Fibroblast of lung (primary cell): ENCODE measurements around the gene RASA3. TPM values are rescaled to one million over a fixed set of nuclear protein-coding genes. Genes with fewer than 3 reads are reported as not detected.

Experiments
- DNase-seq, 2 donors: peaks; one replicate each; pipeline versions ENCODE4 v3.0.0 to v3.0.0-alpha.2; 2010; ENCODE audit warnings: low read depth in 2 of 2
- H2AFZ ChIP-seq: 2 replicates; pipeline ENCODE4 v1.5.1; 2012; ENCODE audit warnings: low read length, control low read depth, inconsistent platforms
- H3K27ac ChIP-seq: 2 replicates; pipeline ENCODE4 v1.5.1; 2011; ENCODE audit warnings: low read length, control low read depth; ENCODE audit not compliant: insufficient read depth
- H3K27me3 ChIP-seq: 2 replicates; pipeline ENCODE4 v1.5.1; 2011; ENCODE audit warnings: mild to moderate bottlenecking, low read length; ENCODE audit not compliant: control insufficient read depth, insufficient read depth
- H3K36me3 ChIP-seq: 2 replicates; pipeline ENCODE4 v1.5.1; 2011; ENCODE audit warnings: low read length; ENCODE audit not compliant: control insufficient read depth, insufficient read depth
- H3K4me1 ChIP-seq: 2 replicates; pipeline ENCODE4 v1.5.1; 2011; ENCODE audit warnings: low read length; ENCODE audit not compliant: control insufficient read depth, insufficient read depth; ENCODE audit errors: extremely low read depth
- H3K4me2 ChIP-seq: 2 replicates; pipeline ENCODE4 v1.5.1; 2011; ENCODE audit warnings: low read length, control low read depth; ENCODE audit not compliant: insufficient read depth; ENCODE audit errors: extremely low read depth
- H3K4me3 ChIP-seq, 4 experiments: fragments of 200-600 bp in 1 of 4; sonication (generic) in 1 of 4; replicated peaks in 1 of 4; 2 replicates each; pipeline ENCODE4 v1.5.1; 2011 to 2016; ENCODE audit warnings: low read length in 4 of 4, low read depth in 3 of 4, mild to moderate bottlenecking in 3 of 4, control low read depth in 2 of 4, inconsistent platforms in 1 of 4, mixed read lengths in 1 of 4; ENCODE audit not compliant: insufficient read depth in 1 of 4; ENCODE audit errors: control extremely low read depth in 1 of 4
- H3K79me2 ChIP-seq: 2 replicates; pipeline ENCODE4 v1.5.1; 2012; ENCODE audit warnings: mild to moderate bottlenecking, low read length, inconsistent platforms; ENCODE audit not compliant: control insufficient read depth, insufficient read depth
- H3K9ac ChIP-seq: 2 replicates; pipeline ENCODE4 v1.5.1; 2011; ENCODE audit warnings: mild to moderate bottlenecking, low read length, control low read depth; ENCODE audit not compliant: insufficient read depth
- H3K9me3 ChIP-seq: 2 replicates; pipeline ENCODE4 v1.5.1; 2012; ENCODE audit warnings: low read depth, low read length; ENCODE audit not compliant: control insufficient read depth, insufficient read depth
- H4K20me1 ChIP-seq: 2 replicates; pipeline ENCODE4 v1.5.1; 2011; ENCODE audit warnings: low read length; ENCODE audit not compliant: control insufficient read depth, insufficient read depth; ENCODE audit errors: extremely low read depth
- EZH2 ChIP-seq: IDR thresholded peaks from 2 replicates; pipeline ENCODE4 v1.5.1; 2012; ENCODE audit warnings: low read length, control low read depth, mild to moderate bottlenecking; ENCODE audit errors: missing control alignments
- polyA plus RNA-seq, 2 donors: library from polyadenylated mRNA; depleted of rRNA in 1 of 2; stranded (reverse) in 1 of 2; unstranded in 1 of 2; fragments of >200 nt; gene quantifications; 2 replicates each; pipeline ENCODE4 v1.2.1, GENCODE V29; 2011 to 2012; ENCODE audit warnings: missing spikeins in 1 of 2
- total RNA-seq: library from RNA; depleted of rRNA; stranded (reverse); fragments of >200 nt; gene quantifications from 2 replicates; pipeline ENCODE4 v1.2.1, GENCODE V29; 2014
- TF ChIP-seq, protein P1 (sequence below), 2 donors: IDR thresholded peaks in 1 of 2; conservative IDR thresholded peaks in 1 of 2; 1 replicate in 1 of 2; 2 replicates in 1 of 2; pipeline ENCODE4 v1.5.1; 2011 to 2012; ENCODE audit warnings: low read length in 2 of 2, control low read depth in 1 of 2, inconsistent platforms in 1 of 2, low read depth in 1 of 2, mild to moderate bottlenecking in 1 of 2

RASA3 gene
- total and polyA plus RNA-seq, 2 donors (not counting 1 experiment from before 2014, with no cell fraction given): 26.6 to 31.1 TPM

GRCh38 chr13:114012141-114012540 is 120.3 kb downstream of the RASA3 start:
- TF ChIP-seq, protein P1, sequence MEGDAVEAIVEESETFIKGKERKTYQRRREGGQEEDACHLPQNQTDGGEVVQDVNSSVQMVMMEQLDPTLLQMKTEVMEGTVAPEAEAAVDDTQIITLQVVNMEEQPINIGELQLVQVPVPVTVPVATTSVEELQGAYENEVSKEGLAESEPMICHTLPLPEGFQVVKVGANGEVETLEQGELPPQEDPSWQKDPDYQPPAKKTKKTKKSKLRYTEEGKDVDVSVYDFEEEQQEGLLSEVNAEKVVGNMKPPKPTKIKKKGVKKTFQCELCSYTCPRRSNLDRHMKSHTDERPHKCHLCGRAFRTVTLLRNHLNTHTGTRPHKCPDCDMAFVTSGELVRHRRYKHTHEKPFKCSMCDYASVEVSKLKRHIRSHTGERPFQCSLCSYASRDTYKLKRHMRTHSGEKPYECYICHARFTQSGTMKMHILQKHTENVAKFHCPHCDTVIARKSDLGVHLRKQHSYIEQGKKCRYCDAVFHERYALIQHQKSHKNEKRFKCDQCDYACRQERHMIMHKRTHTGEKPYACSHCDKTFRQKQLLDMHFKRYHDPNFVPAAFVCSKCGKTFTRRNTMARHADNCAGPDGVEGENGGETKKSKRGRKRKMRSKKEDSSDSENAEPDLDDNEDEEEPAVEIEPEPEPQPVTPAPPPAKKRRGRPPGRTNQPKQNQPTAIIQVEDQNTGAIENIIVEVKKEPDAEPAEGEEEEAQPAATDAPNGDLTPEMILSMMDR (conservative IDR thresholded peaks at IDR 0.05 in 1 of 2, IDR thresholded peaks at IDR 0.05 in 1 of 2; ENCODE audit: low read depth in 1 of 2, low read length in 2 of 2): no peak
- no peak for TF ChIP-seq EZH2
- Histone ChIP-seq H3K36me3 (peaks cover 46% of the 10 kb centered on the region), H3K4me3 (no peak overlapping the region), H3K27ac (no peak overlapping the region), H3K27me3 (no peaks in the 10 kb centered on the region), H2AFZ (no peak overlapping the region), H3K9me3 (no peaks in the 10 kb centered on the region), H4K20me1 (no peaks in the 10 kb centered on the region), H3K79me2 (no peaks in the 10 kb centered on the region), H3K9ac (no peak overlapping the region), H3K4me1 (no peaks in the 10 kb centered on the region), H3K4me2 (no peak overlapping the region)
- DNase-seq: no peak

- no peak overlapping the region for H3K4me3 ChIP-seq
- no peak for TF ChIP-seq EZH2
- TF ChIP-seq, protein P1 (conservative IDR thresholded peaks at IDR 0.05 in 1 of 2, IDR thresholded peaks at IDR 0.05 in 1 of 2; ENCODE audit: low read depth in 1 of 2, low read length in 2 of 2): no peak
- H2AFZ ChIP-seq: no peak overlapping the region
- H3K27me3 ChIP-seq: no peaks in the 10 kb centered on the region
- no peak overlapping the region for H3K27ac ChIP-seq
- peaks cover 38% of the 10 kb centered on the region for H3K36me3 ChIP-seq
- H4K20me1 ChIP-seq: no peaks in the 10 kb centered on the region
- DNase-seq: no peak
- H3K4me2 ChIP-seq: no peak overlapping the region
- H3K9me3 ChIP-seq: no peaks in the 10 kb centered on the region
- no peak overlapping the region for H3K9ac ChIP-seq
- H3K4me1 ChIP-seq: no peaks in the 10 kb centered on the region
- no peaks in the 10 kb centered on the region for H3K79me2 ChIP-seq
Observed at GRCh38 chr13:114011226-114011625, 121.2 kb downstream of the RASA3 start.

DNA sequence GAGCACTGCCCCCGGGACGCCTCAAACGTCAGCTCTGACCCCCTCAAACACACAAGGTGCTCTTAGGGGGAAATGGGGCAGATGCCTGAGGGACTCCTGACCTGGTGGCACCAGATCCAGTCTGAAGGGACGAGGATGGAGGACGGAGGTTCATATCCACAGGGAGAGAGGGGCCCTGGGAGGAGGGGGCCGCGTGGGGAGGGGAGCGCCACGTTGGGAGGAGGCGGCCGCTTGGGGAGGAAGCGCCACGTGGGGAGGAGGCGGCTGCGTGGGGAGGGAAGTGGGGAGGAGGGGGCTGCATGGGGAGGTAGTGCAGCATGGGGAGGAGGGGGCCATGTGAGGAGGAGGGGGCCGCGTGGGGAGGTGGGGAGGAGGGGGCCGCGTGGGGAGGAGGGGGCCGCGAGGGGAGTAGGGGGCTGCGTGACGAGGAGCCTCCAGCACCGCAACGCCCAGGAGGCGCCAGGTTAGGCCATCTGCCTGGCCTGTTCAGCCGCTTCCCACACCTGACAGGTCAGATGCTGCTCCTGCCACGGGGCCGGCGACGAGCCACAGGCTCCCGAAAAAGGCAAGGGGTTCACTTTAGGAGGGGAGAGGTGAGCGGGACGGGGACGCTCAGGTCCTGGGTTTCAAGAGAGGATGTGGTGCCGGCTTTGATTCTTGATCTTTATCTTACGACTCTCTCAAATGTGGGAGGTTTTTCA is 121.9 kb downstream of the RASA3 start:
- Histone ChIP-seq H3K36me3 (peaks cover 32% of the 10 kb centered on the region), H3K4me2 (no peak overlapping the region)

More for the DNA sequence above, 121.9 kb downstream of the RASA3 start:
- Histone ChIP-seq H3K79me2 (no peaks in the 10 kb centered on the region), H3K4me3 (no peak overlapping the region), H3K27ac (no peak overlapping the region), H3K9ac (no peak overlapping the region), H2AFZ (no peak overlapping the region), H4K20me1 (no peaks in the 10 kb centered on the region), H3K27me3 (no peaks in the 10 kb centered on the region), H3K9me3 (no peaks in the 10 kb centered on the region), H3K4me1 (no peaks in the 10 kb centered on the region)
- no peak for TF ChIP-seq EZH2
- TF ChIP-seq, protein P1 (conservative IDR thresholded peaks at IDR 0.05 in 1 of 2, IDR thresholded peaks at IDR 0.05 in 1 of 2; ENCODE audit: low read depth in 1 of 2, low read length in 2 of 2): no peak
- DNase-seq: no peak
